DMS79 (cell line): Measurements from ENCODE around the gene VAPA.
"Not testable (repeated sequence)": the region's sequence is repeated elsewhere in the genome, so short reads cannot be mapped to it uniquely, and the experiment has no call there.

ENCODE experiments used
- DNase-seq: peaks from one replicate; lab custom pipeline; 2025; lab: John Stamatoyannopoulos, UW

The VAPA gene

DNA sequence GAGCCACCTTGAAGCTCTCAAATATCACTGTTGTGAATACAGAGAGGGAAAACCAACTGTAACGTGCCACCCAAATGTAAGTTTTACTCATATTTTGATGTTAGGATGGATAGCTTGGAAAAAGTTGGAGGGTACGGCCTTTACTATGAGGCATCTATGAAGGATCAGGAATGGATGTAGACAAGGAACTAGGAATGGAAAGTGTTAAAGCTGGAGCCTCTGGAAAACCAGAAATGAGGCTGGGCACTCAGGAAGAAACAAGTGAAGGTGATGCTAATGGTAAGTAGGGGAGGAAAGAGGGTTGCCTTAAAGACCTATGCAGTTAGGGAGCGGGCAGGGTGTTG is 27.8 kb upstream of the VAPA start:
- no peak for DNase-seq

- no peak for DNase-seq
These were observed 25.8 kb upstream of the VAPA start for GRCh38 chr18:9887992-9888391.

- DNase-seq, result no peak
These were observed 23.6 kb upstream of the VAPA start for GRCh38 chr18:9890196-9890595.

GRCh38 chr18:9890957-9891356 is 22.9 kb upstream of the VAPA start:
- no peak for DNase-seq

DNA sequence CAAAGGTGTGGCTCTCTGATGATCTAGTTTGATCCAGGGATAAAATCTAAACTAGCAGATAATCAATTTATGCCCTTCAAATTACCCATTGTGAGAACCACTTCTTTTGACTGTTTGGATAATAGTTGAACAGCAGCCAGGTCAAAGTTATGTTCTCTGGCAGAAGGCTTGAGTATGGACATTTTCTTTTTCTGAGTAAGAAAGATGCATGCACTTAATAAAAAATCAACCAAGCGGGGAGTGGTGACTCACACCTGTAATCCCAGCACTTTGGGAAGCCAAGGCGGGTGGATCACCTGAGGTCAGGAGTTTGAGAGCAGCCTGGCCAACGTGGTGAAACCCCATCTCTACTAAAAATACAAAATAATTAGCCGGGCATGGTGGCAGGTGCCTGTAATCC is 22.3 kb upstream of the VAPA start:
- not testable (repeated sequence) for DNase-seq

GRCh38 chr18:9894454-9895068 is 19.3 kb upstream of the VAPA start:
- no peak for DNase-seq

DNA sequence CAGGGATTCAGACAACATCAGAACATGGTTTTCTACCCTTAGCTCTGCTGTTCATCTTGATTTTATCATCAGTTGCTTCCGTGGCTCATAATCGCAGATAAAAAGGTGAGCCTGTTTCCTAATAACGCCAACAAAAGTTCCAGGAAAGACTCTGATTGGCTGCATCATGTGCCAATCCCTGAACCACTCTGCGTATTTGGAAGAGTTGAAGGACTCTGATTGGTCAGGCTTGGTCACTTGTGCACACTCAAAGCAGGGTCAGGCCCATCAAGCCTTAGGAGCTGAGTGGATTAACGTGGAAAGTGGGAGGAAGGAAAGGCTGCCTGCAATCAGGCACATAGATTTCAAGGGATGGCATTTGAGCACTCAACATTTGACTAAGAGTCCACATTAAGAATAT is 16.7 kb upstream of the VAPA start:
- no peak for DNase-seq

DNA sequence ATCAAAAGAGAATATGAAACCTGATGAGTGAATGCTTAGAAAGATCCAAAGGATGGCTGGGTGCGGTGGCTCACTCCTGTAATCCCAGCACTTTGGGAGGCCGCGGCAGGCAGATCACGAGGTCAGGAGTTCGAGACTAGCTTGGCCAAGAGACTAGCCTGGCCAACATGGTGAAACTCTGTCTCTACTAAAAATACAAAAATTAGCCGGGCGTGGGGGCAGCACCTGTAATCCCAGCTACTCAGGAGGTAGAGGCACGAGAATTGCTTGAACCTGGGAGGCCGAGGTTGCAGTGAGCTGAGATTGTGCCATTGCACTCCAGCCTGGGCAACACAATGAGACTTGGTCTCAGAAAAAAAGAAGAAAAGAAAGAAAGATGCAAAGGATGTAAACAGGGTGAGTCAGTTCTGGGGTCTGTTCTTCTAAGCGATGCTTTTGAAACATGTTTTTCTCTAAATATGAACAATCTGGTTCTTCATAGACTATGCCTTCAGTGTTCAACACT is 16.0 kb upstream of the VAPA start:
- not testable (repeated sequence) for DNase-seq

DNA sequence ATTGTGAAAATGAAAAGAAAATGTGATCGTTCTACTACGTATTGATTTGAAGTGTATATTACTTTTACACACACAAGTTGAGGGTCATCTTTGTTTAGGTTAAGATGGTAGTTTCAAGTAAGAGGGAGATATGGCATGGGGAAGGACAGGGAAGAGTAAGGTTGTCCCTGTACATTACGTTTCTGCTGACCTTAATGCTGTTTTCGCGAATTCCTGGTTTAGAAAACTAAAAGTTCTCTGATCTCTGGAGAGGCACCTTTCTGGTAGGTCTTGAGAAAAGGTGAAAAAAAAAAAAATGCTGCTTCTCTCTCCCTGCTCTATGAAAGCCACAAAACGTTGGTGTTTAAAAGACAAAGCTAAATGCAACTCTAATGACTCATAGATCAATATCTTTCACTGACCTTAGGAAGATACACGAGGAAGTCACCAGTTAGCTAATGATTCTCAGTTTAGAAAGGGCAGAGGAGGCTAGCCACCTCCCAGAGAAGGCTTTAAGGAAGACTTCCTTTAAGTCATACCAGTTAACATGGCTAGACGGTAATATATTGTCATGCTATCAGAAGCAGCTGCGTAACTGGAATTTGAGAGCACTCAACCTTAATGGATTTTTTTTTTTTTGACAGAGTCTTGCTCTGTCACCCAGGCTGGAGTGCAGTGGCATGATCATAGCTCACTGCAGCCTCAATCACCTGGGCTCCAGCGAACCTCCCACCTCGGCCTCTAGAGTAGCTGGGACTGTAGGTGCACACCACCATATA is 14.8 kb upstream of the VAPA start:
- no peak for DNase-seq

DNA sequence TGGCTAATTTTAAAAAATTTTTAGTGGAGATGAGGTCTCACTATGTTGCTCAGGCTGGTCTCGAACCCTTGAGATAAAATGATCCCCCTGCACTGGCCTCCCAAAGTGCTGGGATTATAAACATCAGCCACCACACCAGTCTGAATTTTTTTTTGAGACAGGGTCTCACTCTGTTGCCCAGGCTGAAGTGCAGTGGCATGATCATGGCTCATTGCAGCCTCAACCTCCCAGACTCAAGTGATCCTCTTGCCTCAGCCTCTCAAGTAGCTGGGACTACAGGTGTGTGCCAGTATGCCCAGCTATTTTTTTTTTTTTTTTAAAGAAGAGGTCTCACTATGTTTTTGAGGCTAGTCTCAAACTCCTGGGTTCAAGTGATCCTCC is 14.3 kb upstream of the VAPA start:
- not testable (repeated sequence) for DNase-seq

GRCh38 chr18:9900699-9901098 is 13.1 kb upstream of the VAPA start:
- no peak for DNase-seq

- DNase-seq, result no peak
These were observed 12.4 kb upstream of the VAPA start for GRCh38 chr18:9901377-9901776.

- not testable (repeated sequence) for DNase-seq
These were observed 11.6 kb upstream of the VAPA start for GRCh38 chr18:9902264-9902663.

- DNase-seq, result no peak
These were observed 11.0 kb upstream of the VAPA start for GRCh38 chr18:9902832-9903231.

DNA sequence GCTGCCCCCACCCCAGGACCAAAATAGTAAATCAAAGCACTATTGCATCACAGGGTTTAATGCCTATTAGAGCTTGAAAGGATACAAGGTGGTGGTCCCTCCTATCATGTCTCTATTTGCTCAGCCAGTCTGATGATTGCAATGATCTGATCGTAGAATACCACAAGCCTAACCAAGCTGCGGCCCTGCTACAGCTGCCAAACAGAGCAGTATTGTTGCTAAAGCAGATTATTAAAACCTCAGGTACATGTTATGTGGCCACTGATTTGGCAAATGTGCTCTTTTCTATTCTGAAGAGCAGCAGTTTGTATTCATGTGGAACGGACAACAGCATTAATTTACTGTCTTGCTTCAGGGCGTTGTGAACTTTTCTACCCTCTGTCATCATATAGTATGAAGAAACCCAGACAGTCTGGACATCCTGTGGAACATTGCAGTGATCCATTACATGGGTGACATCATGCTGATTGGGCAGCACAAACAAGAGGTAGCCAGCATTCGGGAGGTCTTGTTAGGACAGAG is 8.4 kb upstream of the VAPA start:
- no peak for DNase-seq

DNA sequence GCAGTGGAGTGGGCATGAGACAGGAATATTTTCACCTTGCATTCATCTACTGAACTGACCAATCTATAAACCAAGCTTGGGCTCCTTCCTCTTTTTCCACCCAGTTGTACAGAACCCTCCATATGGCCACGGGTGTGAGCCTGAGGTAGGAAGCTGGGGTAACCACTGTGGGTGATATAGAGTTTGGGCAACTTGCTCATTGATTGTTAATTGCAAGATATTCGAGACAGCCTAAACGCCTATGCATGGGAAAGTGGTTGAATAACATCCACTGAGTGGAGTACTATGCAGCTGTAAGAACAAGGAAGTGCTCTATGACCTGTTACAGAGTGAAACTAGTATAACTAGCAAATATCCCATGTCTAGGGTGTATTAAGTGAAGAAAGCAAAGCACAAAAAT is 7.3 kb upstream of the VAPA start:
- DNase-seq, result no peak

DNA sequence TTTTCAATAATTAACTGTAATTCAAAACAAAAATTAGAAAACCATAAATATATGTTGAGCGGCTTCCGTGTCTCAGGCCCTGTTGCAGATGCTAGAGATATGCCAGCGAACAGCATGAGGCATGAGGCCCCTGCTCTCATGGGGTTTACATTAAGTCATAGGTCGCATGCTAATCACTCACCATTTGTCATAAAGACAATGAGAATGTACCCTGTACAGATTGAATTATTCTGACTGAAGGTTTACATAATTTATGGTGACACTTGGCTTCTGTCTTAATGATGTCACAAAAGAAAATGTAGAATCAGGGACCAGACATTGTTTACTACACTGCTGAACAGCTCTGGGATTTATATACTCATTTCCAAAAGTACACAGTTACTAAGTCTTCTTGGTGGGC is 5.9 kb upstream of the VAPA start:
- no peak for DNase-seq

GRCh38 chr18:9910071-9910470 is 3.7 kb upstream of the VAPA start:
- no peak for DNase-seq

DNA sequence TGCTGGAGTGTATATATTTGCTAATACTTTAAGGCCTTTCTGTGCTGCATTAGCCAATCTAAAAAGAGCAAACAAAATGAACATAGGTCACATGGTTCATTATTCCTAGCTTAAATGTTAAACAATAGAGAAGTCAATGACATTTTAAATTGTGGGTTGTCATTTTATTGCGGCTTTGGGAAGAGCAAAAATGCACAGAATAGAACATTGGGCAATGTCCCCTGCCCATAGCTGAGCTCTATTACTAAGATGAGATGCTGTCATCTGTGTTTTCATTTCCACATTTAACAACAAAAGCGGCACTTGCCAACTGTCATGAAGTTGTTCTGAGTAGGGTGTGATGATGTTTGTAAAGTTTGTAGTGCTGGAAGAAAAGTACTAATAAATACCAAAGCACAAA is 3.2 kb upstream of the VAPA start:
- no peak for DNase-seq

GRCh38 chr18:9911226-9911625 is 2.6 kb upstream of the VAPA start:
- DNase-seq, result no peak

DNA sequence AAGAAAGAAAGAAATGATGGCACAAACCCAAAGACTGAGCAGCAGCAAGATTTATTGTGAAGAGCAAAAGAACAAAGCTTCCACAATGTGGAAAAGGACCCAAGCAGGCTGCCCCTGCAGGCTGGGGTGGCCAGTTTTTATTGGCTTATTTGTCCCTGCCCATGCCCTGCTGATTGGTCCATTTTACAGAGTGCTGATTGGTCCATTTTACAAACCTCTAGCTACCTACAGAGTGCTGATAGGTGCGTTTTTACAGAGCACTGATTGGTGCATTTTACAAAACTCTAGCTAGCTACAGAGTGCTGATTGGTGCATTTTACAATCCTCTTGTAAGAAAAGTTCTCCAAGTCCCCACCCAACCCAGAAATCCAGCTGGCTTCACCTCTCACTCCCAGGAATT is 1.5 kb upstream of the VAPA start:
- not testable (repeated sequence) for DNase-seq

DNA sequence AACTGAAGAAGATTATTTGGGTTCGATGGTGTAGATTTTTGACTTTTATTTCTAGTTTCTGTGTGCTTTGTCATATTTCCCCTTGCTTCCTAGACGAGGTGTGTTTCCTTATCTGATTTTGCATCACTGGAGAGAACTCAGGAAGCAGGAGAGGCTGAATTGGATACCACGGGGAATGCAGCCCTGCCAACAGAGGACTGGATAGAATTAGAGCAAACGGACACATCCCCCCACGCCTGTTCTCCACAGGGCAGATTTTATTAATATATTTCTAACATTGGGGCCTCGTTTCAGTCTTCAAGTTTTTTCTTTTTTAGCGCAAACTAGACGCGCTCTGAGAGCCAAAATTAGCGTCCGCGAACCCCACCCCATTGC is 678 bp upstream of the VAPA start:
- no peak for DNase-seq

- no peak for DNase-seq
These were observed 443 bp downstream of the VAPA start for GRCh38 chr18:9914334-9914583.
